Measurements from ENCODE around the gene MSMB.

MSMB gene

GRCh38 chr10:46031648-46032532, 14.2 kb downstream of the MSMB start:
- DNase-seq, result no peak

GRCh38 chr10:46030091-46030937, 15.8 kb downstream of the MSMB start, which contains the start of gene NCOA4:
TSS of gene NCOA4 (minus strand) at chr10:46030623. CDS start at chr10:46016680, 13,943 bp downstream.
- DNase-seq, result peak; percentile 98

- DNase-seq, result no peak
Observed at GRCh38 chr10:46029461-46030030, 16.5 kb downstream of the MSMB start.

- peak; percentile 71 for DNase-seq
Observed at GRCh38 chr10:46028584-46029460, 17.2 kb downstream of the MSMB start.

- no peak for DNase-seq
Observed at GRCh38 chr10:46026106-46026505, 20.0 kb downstream of the MSMB start.

- DNase-seq, result no peak
Observed at GRCh38 chr10:46025406-46025805, 20.7 kb downstream of the MSMB start.

GRCh38 chr10:46024948-46025347, 21.1 kb downstream of the MSMB start:
- no peak for DNase-seq

GRCh38 chr10:46022978-46023702, 22.9 kb downstream of the MSMB start:
- peak; percentile 89 for DNase-seq

- no peak for DNase-seq
Observed at GRCh38 chr10:46020344-46020657, 25.8 kb downstream of the MSMB start.

GRCh38 chr10:46019569-46020343, 26.3 kb downstream of the MSMB start:
- no peak for DNase-seq

GRCh38 chr10:46019177-46019528, 26.9 kb downstream of the MSMB start:
- DNase-seq, result no peak

GRCh38 chr10:46018453-46019176, 27.5 kb downstream of the MSMB start:
- peak; percentile 32 for DNase-seq

GRCh38 chr10:46017733-46018132, 28.3 kb downstream of the MSMB start:
- DNase-seq, result no peak

- no peak for DNase-seq
Observed at GRCh38 chr10:46016811-46017210, 29.3 kb downstream of the MSMB start.

GRCh38 chr10:46016190-46016589, 29.9 kb downstream of the MSMB start:
- no peak for DNase-seq

- no peak for DNase-seq
Observed at GRCh38 chr10:46014683-46015405, 31.2 kb downstream of the MSMB start.

- no peak for DNase-seq
Observed at GRCh38 chr10:46014206-46014605, 31.9 kb downstream of the MSMB start.

GRCh38 chr10:46012746-46013145, 33.3 kb downstream of the MSMB start:
- DNase-seq, result no peak

- DNase-seq, result peak; percentile 46
Observed at GRCh38 chr10:46006219-46006618, 39.9 kb downstream of the MSMB start.
